ENCODE results near the gene ATP5MK. TPM values are rescaled to one million over a fixed set of nuclear protein-coding genes. Genes with fewer than 3 reads are reported as not detected.
A peak's percentile ranks its signal among the peaks of the same experiment; 100 is the strongest.

The ATP5MK gene
- total RNA-seq, 1 experiment from 2014 or later: 335 TPM

DNA sequence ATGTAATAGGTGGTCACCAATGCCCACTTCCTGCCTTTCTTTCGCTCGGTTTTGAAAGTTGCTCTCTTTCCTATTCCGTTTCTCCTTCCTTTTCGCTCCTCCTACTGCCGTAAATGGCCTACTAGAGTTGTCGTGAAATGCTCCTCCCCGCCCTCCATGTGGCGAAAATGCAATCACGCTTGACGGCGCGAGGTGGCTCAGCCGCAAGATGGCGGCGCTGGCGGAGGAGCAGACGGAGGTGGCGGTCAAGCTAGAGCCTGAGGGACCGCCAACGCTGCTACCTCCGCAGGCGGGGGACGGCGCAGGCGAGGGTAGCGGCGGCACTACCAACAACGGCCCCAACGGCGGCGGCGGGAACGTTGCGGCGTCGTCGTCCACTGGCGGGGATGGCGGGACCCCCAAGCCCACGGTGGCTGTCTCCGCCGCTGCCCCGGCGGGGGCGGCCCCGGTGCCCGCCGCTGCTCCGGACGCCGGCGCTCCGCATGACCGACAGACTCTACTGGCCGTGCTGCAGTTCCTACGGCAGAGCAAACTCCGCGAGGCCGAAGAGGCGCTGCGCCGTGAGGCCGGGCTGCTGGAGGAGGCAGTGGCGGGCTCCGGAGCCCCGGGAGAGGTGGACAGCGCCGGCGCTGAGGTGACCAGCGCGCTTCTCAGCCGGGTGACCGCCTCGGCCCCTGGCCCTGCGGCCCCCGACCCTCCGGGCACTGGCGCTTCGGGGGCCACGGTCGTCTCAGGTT lies 28.3 kb downstream of the ATP5MK start, which contains the start of gene TAF5:
Gene TAF5 (plus strand): TSS at position 195 of the 737 bp plus-strand sequence. CDS start 14 bp downstream, at position 209.
- no peaks in the 10 kb centered on the region for H3K9me3 Mint-ChIP-seq
- no peak within 1 kb of the TSS for H2BK20ac ChIP-seq (ENCODE audit: low read depth, low read length, poor library complexity, severe bottlenecking)
- H3K4ac ChIP-seq (ENCODE audit: low read depth, low read length): no peak within 1 kb of the TSS
- H3K27ac Mint-ChIP-seq: peak within 1 kb of the TSS in 2 of 3 experiments; percentile 77 to 81; a peak in 3 of 7 replicates
- no peak within 1 kb of the TSS for H2BK120ac ChIP-seq (ENCODE audit: low read depth, low read length, poor library complexity, severe bottlenecking)
- peaks cover 2 to 10% of the 10 kb centered on the region in 2 experiments; a peak in 2 of 4 replicates for H3K4me1 Mint-ChIP-seq
- H3K23me2 ChIP-seq (ENCODE audit: insufficient read length, low read depth, low read length, poor library complexity, severe bottlenecking): peaks cover 3% of the 10 kb centered on the region
- no peaks in the 10 kb centered on the region for H4K20me1 ChIP-seq (ENCODE audit: control insufficient read depth, insufficient read depth, insufficient read length)
- H3K27me3 Mint-ChIP-seq (ENCODE audit: low read depth): no peaks in the 10 kb centered on the region
- no peaks in the 10 kb centered on the region for H3K4me1 ChIP-seq (ENCODE audit: insufficient read depth, low read length)
- WGBS (ENCODE audit: extremely low coverage, insufficient read length, low lambda C conversion rate): no CpG with 5 or more reads among the region's 81 CpGs
- peak within 1 kb of the TSS; percentile 31 for H3K9ac ChIP-seq (ENCODE audit: extremely low read depth, insufficient read length, low read length)
- peaks cover 0 to 2% (median 0%) of the 10 kb centered on the region in 3 experiments; a peak in 1 of 7 replicates for H3K36me3 Mint-ChIP-seq (ENCODE audit: insufficient read depth in 1 of 3, low read depth in 3 of 3)
- H3K27ac ChIP-seq (ENCODE audit: insufficient read length, low read depth, low read length): no peak within 1 kb of the TSS
- H2BK15ac ChIP-seq (ENCODE audit: low read depth, low read length): no peak within 1 kb of the TSS
- peak; percentile 95 for DNase-seq
- H3K79me2 ChIP-seq (ENCODE audit: insufficient read depth, low read length): no peaks in the 10 kb centered on the region
- H3K27me3 ChIP-seq (ENCODE audit: insufficient read depth, low read length): no peaks in the 10 kb centered on the region
- no peak within 1 kb of the TSS for H3K23ac ChIP-seq (ENCODE audit: insufficient read length, low read depth, low read length)
- H2AFZ ChIP-seq (ENCODE audit: low read length): no peak within 1 kb of the TSS
- no peak within 1 kb of the TSS for H4K8ac ChIP-seq (replicated peaks; ENCODE audit: insufficient read length, low read depth, low read length)
- H4K5ac ChIP-seq (ENCODE audit: insufficient read length, low read depth, low read length): no peak within 1 kb of the TSS
- no peak within 1 kb of the TSS for H2BK5ac ChIP-seq (ENCODE audit: insufficient read length, low read length)
- H2AK5ac ChIP-seq (ENCODE audit: insufficient read length, low read length): no peak within 1 kb of the TSS
- no peak within 1 kb of the TSS for H2BK12ac ChIP-seq (ENCODE audit: insufficient read length, low read depth, low read length)
- H3K18ac ChIP-seq (ENCODE audit: insufficient read length, low read depth, low read length): no peak within 1 kb of the TSS
- no peaks in the 10 kb centered on the region for H3K9me3 ChIP-seq (ENCODE audit: control insufficient read depth, low read depth, low read length)
- H3K56ac ChIP-seq (ENCODE audit: insufficient read length, low read depth, low read length): no peak within 1 kb of the TSS
- no peaks in the 10 kb centered on the region for H3K79me1 ChIP-seq (ENCODE audit: insufficient read depth, low read depth, low read length, poor library complexity, severe bottlenecking)
- no peak within 1 kb of the TSS for H4K91ac ChIP-seq (ENCODE audit: insufficient read length, low read depth, low read length)
- no peak within 1 kb of the TSS for H3K14ac ChIP-seq (ENCODE audit: insufficient read depth, low read length)
- H3K4me3 Mint-ChIP-seq: peak within 1 kb of the TSS; percentile 81 to 92
- TF ChIP-seq, protein P1, sequence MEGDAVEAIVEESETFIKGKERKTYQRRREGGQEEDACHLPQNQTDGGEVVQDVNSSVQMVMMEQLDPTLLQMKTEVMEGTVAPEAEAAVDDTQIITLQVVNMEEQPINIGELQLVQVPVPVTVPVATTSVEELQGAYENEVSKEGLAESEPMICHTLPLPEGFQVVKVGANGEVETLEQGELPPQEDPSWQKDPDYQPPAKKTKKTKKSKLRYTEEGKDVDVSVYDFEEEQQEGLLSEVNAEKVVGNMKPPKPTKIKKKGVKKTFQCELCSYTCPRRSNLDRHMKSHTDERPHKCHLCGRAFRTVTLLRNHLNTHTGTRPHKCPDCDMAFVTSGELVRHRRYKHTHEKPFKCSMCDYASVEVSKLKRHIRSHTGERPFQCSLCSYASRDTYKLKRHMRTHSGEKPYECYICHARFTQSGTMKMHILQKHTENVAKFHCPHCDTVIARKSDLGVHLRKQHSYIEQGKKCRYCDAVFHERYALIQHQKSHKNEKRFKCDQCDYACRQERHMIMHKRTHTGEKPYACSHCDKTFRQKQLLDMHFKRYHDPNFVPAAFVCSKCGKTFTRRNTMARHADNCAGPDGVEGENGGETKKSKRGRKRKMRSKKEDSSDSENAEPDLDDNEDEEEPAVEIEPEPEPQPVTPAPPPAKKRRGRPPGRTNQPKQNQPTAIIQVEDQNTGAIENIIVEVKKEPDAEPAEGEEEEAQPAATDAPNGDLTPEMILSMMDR (conservative IDR thresholded peaks at IDR 0.05): no peak
- H3K4me2 ChIP-seq (ENCODE audit: insufficient read depth, insufficient read length, low read length): peak within 1 kb of the TSS; percentile 53
- H3T11ph ChIP-seq (ENCODE audit: low read length): no peak within 1 kb of the TSS
